Ishikawa (cell line): ENCODE measurements around the gene POLR3A.

ENCODE experiments used
- CEBPB ChIP-seq: IDR thresholded peaks from 2 replicates; pipeline ENCODE4 v1.6.1; 2012
- CREB1 ChIP-seq: IDR thresholded peaks from 2 replicates; pipeline ENCODE4 v1.6.1; 2012; ENCODE audit warnings: low read depth
- EGR1 ChIP-seq: IDR thresholded peaks from 2 replicates; pipeline ENCODE4 v1.6.1; 2012
- EP300 ChIP-seq: IDR thresholded peaks from 2 replicates; pipeline ENCODE4 v1.6.1; 2012; ENCODE audit warnings: borderline replicate concordance
- FOXM1 ChIP-seq: IDR thresholded peaks from 2 replicates; pipeline ENCODE4 v1.6.1; 2012; ENCODE audit warnings: low read depth, borderline replicate concordance
- NFIC ChIP-seq: IDR thresholded peaks from 2 replicates; pipeline ENCODE4 v1.6.1; 2012
- RAD21 ChIP-seq: IDR thresholded peaks from 2 replicates; pipeline ENCODE4 v1.6.1; 2012; ENCODE audit warnings: low read depth
- TAF1 ChIP-seq: IDR thresholded peaks from 2 replicates; pipeline ENCODE4 v1.6.1; 2012; ENCODE audit warnings: low read depth, mild to moderate bottlenecking
- TCF12 ChIP-seq: IDR thresholded peaks from 2 replicates; pipeline ENCODE4 v1.6.1; 2012; ENCODE audit warnings: low read depth
- TEAD4 ChIP-seq: IDR thresholded peaks from 2 replicates; pipeline ENCODE4 v1.6.1; 2012
- YY1 ChIP-seq: IDR thresholded peaks from 2 replicates; pipeline ENCODE4 v1.6.1; 2012; ENCODE audit warnings: low read depth
- TF ChIP-seq, protein P1 (sequence below): IDR thresholded peaks from 2 replicates; pipeline ENCODE4 v1.6.1; 2012; ENCODE audit warnings: low read depth, mild to moderate bottlenecking
- TF ChIP-seq, protein P2 (sequence below): IDR thresholded peaks from 2 replicates; pipeline ENCODE4 v1.6.1; 2012
- TF ChIP-seq, protein P3 (sequence below): IDR thresholded peaks from 2 replicates; pipeline ENCODE4 v1.6.1; 2012

DNA sequence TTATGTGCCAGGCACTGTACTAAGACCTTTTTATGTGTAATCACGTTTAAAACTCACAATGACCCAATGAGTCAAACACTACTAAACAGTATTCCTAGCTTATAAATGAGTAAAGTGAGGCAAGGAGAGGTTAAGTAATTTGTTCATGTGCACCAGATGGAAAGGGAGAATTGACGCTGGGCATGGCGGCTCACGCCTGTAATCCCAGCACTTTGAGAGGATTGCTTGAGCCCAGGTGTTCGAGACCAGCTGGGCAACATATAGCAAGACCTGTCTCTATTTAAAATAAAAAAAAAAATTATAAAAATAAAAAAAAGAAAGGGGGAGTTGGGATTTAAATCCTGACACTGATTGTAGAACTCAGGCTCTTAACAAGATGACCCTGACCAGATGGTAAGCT lies 56.0 kb downstream of the POLR3A start:
- TF ChIP-seq, protein P1, sequence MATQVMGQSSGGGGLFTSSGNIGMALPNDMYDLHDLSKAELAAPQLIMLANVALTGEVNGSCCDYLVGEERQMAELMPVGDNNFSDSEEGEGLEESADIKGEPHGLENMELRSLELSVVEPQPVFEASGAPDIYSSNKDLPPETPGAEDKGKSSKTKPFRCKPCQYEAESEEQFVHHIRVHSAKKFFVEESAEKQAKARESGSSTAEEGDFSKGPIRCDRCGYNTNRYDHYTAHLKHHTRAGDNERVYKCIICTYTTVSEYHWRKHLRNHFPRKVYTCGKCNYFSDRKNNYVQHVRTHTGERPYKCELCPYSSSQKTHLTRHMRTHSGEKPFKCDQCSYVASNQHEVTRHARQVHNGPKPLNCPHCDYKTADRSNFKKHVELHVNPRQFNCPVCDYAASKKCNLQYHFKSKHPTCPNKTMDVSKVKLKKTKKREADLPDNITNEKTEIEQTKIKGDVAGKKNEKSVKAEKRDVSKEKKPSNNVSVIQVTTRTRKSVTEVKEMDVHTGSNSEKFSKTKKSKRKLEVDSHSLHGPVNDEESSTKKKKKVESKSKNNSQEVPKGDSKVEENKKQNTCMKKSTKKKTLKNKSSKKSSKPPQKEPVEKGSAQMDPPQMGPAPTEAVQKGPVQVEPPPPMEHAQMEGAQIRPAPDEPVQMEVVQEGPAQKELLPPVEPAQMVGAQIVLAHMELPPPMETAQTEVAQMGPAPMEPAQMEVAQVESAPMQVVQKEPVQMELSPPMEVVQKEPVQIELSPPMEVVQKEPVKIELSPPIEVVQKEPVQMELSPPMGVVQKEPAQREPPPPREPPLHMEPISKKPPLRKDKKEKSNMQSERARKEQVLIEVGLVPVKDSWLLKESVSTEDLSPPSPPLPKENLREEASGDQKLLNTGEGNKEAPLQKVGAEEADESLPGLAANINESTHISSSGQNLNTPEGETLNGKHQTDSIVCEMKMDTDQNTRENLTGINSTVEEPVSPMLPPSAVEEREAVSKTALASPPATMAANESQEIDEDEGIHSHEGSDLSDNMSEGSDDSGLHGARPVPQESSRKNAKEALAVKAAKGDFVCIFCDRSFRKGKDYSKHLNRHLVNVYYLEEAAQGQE, result no peak
- TF ChIP-seq, protein P2, sequence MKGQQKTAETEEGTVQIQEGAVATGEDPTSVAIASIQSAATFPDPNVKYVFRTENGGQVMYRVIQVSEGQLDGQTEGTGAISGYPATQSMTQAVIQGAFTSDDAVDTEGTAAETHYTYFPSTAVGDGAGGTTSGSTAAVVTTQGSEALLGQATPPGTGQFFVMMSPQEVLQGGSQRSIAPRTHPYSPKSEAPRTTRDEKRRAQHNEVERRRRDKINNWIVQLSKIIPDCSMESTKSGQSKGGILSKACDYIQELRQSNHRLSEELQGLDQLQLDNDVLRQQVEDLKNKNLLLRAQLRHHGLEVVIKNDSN, result no peak
- no peak for TF ChIP-seq CEBPB
- no peak for TF ChIP-seq EP300
- no peak for TF ChIP-seq YY1
- TF ChIP-seq TAF1, result no peak
- TF ChIP-seq, protein P3, sequence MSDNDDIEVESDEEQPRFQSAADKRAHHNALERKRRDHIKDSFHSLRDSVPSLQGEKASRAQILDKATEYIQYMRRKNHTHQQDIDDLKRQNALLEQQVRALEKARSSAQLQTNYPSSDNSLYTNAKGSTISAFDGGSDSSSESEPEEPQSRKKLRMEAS, result no peak
- no peak for TF ChIP-seq EGR1
- TF ChIP-seq RAD21, result no peak
- no peak for TF ChIP-seq FOXM1
- no peak for TF ChIP-seq CREB1
- no peak for TF ChIP-seq TCF12
- no peak for TF ChIP-seq TEAD4
- TF ChIP-seq NFIC, result no peak
